Esophagus muscularis mucosa (tissue), 4 donors: ENCODE results near the gene FAM110D. TPM values are rescaled to one million over a fixed set of nuclear protein-coding genes. Genes with fewer than 3 reads are reported as not detected.

Experiments
- DNase-seq: peaks from one replicate; pipeline ENCODE4 v3.0.0-alpha.2; 2017; ENCODE audit errors: extremely low spot score
- H3K27ac ChIP-seq, 4 donors: fragments of 200-600 bp; sonication (generic); replicated peaks in 1 of 4; 1 replicate in 3 of 4; 2 replicates in 1 of 4; pipeline ENCODE4 v1.5.1; 2016 to 2019; ENCODE audit warnings: mild to moderate bottlenecking in 1 of 4
- H3K27me3 ChIP-seq, 4 donors: fragments of 200-600 bp; sonication (generic); one replicate each; pipeline versions ENCODE4 v1.5.1 to v1.6.0; 2016 to 2019
- H3K36me3 ChIP-seq, 4 donors: fragments of 200-600 bp; sonication (generic); one replicate each; pipeline ENCODE4 v1.5.1; 2016 to 2019
- H3K4me1 ChIP-seq, 4 donors: fragments of 200-600 bp; sonication (generic); one replicate each; pipeline ENCODE4 v1.5.1; 2016 to 2019
- H3K4me3 ChIP-seq, 4 donors: fragments of 200-600 bp; sonication (generic); 1 replicate in 2 of 4; 2 replicates in 2 of 4; pipeline ENCODE4 v1.5.1; 2016 to 2019; ENCODE audit warnings: mild to moderate bottlenecking in 4 of 4, moderate library complexity in 1 of 4
- H3K9me3 ChIP-seq, 4 donors: fragments of 200-600 bp; sonication (generic); 1 replicate in 3 of 4; 2 replicates in 1 of 4; pipeline ENCODE4 v1.5.1; 2016 to 2019
- EP300 ChIP-seq: sonication (generic); formaldehyde crosslinking; IDR thresholded peaks from one replicate; pipeline ENCODE4 v1.6.1; 2017; ENCODE audit warnings: antibody characterized with exemption
- POLR2A ChIP-seq: fragments of 450-650 bp; IDR thresholded peaks from one replicate; pipeline ENCODE4 v1.6.1; 2017; ENCODE audit warnings: antibody characterized with exemption, moderate library complexity, mild to moderate bottlenecking, low read depth
- POLR2AphosphoS5 ChIP-seq, 2 donors: sonication (generic); formaldehyde crosslinking; IDR thresholded peaks; one replicate each; pipeline ENCODE4 v1.6.1; 2017; ENCODE audit warnings: antibody characterized with exemption in 2 of 2
- WGBS: methylation state at CpG from one replicate; pipeline ENCODE4 v1.1.5; 2018; 5-methylcytosine and 5-hydroxymethylcytosine counted together
- intact Hi-C: fragments of 100-400 bp; cut with DNase I; formaldehyde crosslinking; loops from one replicate; pipeline ENCODE4 v1.15.1; 2023
- total RNA-seq, 4 donors: library from RNA; depleted of rRNA; stranded (reverse); fragments of >200 nt; gene quantifications; one replicate each; pipeline versions ENCODE4 v1.1.0 to v1.2.1, GENCODE V29; 2016
- TF ChIP-seq, protein P1 (sequence below), 3 experiments: fragments of 200-600 bp in 2 of 3; fragments of 450-650 bp in 1 of 3; sonication (generic) in 2 of 3; IDR thresholded peaks; one replicate each; pipeline ENCODE4 v1.5.1; 2017 to 2019; ENCODE audit warnings: antibody characterized with exemption in 3 of 3, mild to moderate bottlenecking in 2 of 3, moderate library complexity in 1 of 3

Gene FAM110D
- total RNA-seq, 4 donors from 2014 or later = 2.9 to 17.9 (median 11.6) TPM

- Histone ChIP-seq H3K27ac (peak overlapping the region in 3 of 4 donors; percentile 41 to 71 (median 61)), H3K9me3 (no peaks in the 10 kb centered on the region), H3K36me3 (no peaks in the 10 kb centered on the region), H3K4me3 (peak overlapping the region; percentile 54 to 66 (median 63)), H3K27me3 (peaks cover 0 to 41% (median 4%) of the 10 kb centered on the region in 4 donors), H3K4me1 (peaks cover 27 to 58% (median 32%) of the 10 kb centered on the region in 4 donors)
- DNase-seq = no peak
- 74% methylated on average over 4 of the region's 4 CpGs for WGBS
- intact Hi-C loops = loop anchor here (5.0 kb wide), 2 partner anchors 52 to 122 kb away; no protein-coding TSS in a partner anchor
- no peak for TF ChIP-seq POLR2AphosphoS5 (IDR thresholded peaks at IDR 0.05)
- TF ChIP-seq, protein P1, sequence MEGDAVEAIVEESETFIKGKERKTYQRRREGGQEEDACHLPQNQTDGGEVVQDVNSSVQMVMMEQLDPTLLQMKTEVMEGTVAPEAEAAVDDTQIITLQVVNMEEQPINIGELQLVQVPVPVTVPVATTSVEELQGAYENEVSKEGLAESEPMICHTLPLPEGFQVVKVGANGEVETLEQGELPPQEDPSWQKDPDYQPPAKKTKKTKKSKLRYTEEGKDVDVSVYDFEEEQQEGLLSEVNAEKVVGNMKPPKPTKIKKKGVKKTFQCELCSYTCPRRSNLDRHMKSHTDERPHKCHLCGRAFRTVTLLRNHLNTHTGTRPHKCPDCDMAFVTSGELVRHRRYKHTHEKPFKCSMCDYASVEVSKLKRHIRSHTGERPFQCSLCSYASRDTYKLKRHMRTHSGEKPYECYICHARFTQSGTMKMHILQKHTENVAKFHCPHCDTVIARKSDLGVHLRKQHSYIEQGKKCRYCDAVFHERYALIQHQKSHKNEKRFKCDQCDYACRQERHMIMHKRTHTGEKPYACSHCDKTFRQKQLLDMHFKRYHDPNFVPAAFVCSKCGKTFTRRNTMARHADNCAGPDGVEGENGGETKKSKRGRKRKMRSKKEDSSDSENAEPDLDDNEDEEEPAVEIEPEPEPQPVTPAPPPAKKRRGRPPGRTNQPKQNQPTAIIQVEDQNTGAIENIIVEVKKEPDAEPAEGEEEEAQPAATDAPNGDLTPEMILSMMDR (IDR thresholded peaks at IDR 0.05) = no peak
- no peak for TF ChIP-seq POLR2A
- TF ChIP-seq EP300 = no peak
Observed at GRCh38 chr1:26159743-26160039, 812 bp downstream of the FAM110D start.

DNA sequence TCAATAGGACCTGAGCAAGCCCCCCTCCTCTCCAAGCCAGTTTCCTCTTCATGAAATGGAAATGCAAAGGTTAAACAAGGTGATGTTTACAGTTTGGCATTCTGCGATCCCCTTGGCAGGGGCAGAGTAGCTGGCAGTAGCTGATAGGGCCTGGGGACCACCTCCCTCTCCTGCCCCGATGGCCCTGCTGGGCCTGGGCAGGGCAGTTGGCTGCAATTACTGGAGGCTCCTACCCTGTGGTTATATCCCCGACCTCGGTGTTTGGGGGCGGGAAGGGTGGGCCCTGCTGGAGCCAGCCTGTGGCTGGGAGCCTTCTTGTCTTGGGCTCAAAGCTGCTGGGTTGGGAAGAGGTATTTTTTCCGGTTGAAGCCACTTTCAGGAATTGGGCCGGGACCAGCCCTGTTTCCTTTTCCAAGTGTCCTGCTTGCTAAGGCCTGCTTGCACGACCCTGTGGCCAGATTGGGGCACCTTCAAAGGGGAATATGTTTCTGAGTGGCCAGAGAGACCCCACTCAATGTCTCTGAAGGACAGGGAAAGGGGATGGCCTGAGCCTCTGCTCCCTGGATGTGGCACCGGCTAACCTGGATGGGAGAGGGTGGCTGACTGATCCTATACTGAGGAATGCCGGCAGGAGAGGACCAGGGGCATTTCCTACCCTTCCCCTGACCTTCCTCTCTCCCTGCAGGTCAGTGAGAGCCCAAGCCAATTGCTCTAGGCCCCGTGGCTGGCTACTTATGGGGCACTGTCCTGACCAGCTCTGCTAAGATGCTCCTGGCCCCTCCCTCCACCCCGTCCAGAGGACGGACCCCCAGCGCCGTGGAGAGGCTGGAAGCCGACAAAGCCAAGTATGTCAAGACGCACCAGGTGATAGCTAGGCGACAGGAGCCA is 1.9 kb downstream of the FAM110D start:
- intact Hi-C loops = loop anchor here (5.0 kb wide), 2 partner anchors 53 to 123 kb away; no protein-coding TSS in a partner anchor
- peak overlapping the region; percentile 54 to 66 (median 63) for H3K4me3 ChIP-seq
- TF ChIP-seq POLR2A (no peak), POLR2AphosphoS5 (IDR thresholded peaks at IDR 0.05) (no peak), EP300 (no peak)
- TF ChIP-seq, protein P1 (IDR thresholded peaks at IDR 0.05) = no peak
- H3K36me3 ChIP-seq = no peaks in the 10 kb centered on the region
- peak overlapping the region; percentile 58 to 71 (median 67) for H3K27ac ChIP-seq
- peaks cover 29 to 61% (median 33%) of the 10 kb centered on the region in 4 donors for H3K4me1 ChIP-seq
- H3K27me3 ChIP-seq = peaks cover 0 to 30% (median 4%) of the 10 kb centered on the region in 4 donors
- no peaks in the 10 kb centered on the region for H3K9me3 ChIP-seq
- DNase-seq = no peak
- 62% methylated on average over 10 of the region's 18 CpGs for WGBS

GRCh38 chr1:26161415-26162219 is 2.7 kb downstream of the FAM110D start:
- under 1% methylated on average over 67 of the region's 98 CpGs for WGBS
- Histone ChIP-seq H3K36me3 (no peaks in the 10 kb centered on the region), H3K27me3 (peaks cover 0 to 22% (median 4%) of the 10 kb centered on the region in 4 donors), H3K9me3 (no peaks in the 10 kb centered on the region), H3K27ac (peak overlapping the region; percentile 58 to 71 (median 67)), H3K4me1 (peaks cover 29 to 60% (median 33%) of the 10 kb centered on the region in 4 donors), H3K4me3 (peak overlapping the region; percentile 54 to 66 (median 63))
- TF ChIP-seq EP300 (no peak), POLR2AphosphoS5 (IDR thresholded peaks at IDR 0.05) (peak in 1 of 2 donors; percentile 15)
- TF ChIP-seq, protein P1 (IDR thresholded peaks at IDR 0.05) = peak in 2 of 3 experiments; percentile 22 to 29
- intact Hi-C loops = loop anchor here (5.0 kb wide), 2 partner anchors 54 to 124 kb away; no protein-coding TSS in a partner anchor
- no peak for DNase-seq

- no peak for DNase-seq
- Histone ChIP-seq H3K9me3 (no peaks in the 10 kb centered on the region), H3K4me3 (peak overlapping the region; percentile 54 to 66 (median 63)), H3K4me1 (peaks cover 29 to 55% (median 33%) of the 10 kb centered on the region in 4 donors), H3K27ac (peak overlapping the region; percentile 47 to 71 (median 60)), H3K36me3 (no peaks in the 10 kb centered on the region), H3K27me3 (peaks cover 0 to 15% (median 2%) of the 10 kb centered on the region in 4 donors)
- WGBS = 38% methylated on average over 21 of the region's 21 CpGs
- TF ChIP-seq POLR2AphosphoS5 (IDR thresholded peaks at IDR 0.05) (no peak), EP300 (no peak), POLR2A (no peak)
- TF ChIP-seq, protein P1 (IDR thresholded peaks at IDR 0.05) = no peak
- intact Hi-C loops = loop anchor here (5.0 kb wide), 2 partner anchors 55 to 125 kb away; no protein-coding TSS in a partner anchor
Observed at GRCh38 chr1:26162220-26162709, 3.4 kb downstream of the FAM110D start.
